ENCODE data around the gene IFIT3.

DNA sequence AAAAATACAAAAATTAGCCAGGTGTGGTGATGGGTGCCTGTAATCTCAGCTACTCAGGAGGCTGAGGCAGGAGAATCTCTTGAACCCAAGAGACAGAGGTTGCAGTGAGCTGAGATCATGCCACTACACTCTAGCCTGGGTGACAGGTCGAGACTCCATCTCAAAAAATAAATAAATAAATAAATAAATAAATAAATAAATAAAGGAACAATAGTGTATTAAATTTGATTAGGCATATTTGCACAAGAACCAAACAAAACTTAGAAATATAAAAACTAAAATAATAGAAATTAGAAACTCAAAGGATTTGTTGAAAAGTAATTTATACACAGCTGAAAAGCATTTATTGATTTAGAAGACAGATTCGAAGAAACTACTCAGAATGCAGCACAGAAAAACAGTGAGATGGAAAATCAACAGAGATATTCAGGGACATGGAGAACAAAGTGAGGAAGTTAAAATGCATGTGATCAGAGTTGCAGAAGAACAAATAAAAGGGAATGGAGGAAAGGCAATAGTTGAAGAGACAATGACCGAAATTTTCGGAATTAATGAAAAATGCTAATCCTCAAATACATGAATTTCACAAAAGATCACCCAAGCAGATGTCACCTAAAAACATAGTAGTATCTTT lies 17.7 kb downstream of the IFIT3 start:
- TF ChIP-seq EZH2 (IDR thresholded peaks at IDR 0.05), result no peak
- TF ChIP-seq, protein P1, sequence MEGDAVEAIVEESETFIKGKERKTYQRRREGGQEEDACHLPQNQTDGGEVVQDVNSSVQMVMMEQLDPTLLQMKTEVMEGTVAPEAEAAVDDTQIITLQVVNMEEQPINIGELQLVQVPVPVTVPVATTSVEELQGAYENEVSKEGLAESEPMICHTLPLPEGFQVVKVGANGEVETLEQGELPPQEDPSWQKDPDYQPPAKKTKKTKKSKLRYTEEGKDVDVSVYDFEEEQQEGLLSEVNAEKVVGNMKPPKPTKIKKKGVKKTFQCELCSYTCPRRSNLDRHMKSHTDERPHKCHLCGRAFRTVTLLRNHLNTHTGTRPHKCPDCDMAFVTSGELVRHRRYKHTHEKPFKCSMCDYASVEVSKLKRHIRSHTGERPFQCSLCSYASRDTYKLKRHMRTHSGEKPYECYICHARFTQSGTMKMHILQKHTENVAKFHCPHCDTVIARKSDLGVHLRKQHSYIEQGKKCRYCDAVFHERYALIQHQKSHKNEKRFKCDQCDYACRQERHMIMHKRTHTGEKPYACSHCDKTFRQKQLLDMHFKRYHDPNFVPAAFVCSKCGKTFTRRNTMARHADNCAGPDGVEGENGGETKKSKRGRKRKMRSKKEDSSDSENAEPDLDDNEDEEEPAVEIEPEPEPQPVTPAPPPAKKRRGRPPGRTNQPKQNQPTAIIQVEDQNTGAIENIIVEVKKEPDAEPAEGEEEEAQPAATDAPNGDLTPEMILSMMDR (IDR thresholded peaks at IDR 0.05), result no peak

All from neural progenitor cell (in vitro differentiated cells).